ENCODE results near the gene EME2. TPM values are rescaled to one million over a fixed set of nuclear protein-coding genes. Genes with fewer than 3 reads are reported as not detected.
A peak's percentile ranks its signal among the peaks of the same experiment; 100 is the strongest.

The EME2 gene
- polyA plus RNA-seq, 4 donors, result 5.4 to 16.4 (median 10.5) TPM

DNA sequence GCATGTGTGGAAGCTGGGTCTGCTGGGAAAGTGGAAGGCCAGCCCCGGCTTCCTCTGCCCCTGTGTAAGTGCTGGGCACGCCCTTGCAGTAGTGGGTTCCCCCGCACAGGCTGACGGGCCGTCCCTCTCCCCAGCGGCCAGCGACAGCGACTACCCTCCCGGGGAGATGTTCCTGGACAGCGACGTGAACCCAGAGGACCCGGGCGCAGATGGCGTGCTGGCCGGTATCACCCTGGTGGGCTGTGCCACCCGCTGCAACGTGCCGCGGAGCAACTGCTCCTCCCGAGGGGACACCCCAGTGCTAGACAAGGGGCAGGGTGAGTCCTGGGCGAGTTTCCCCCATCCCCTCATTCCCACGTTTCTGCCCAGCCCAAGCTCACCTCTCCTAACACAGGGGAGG lies 6.8 kb upstream of the EME2 start:
- no peak for DNase-seq (ENCODE audit: low read depth in 4 of 4, low spot score in 2 of 4)

DNA sequence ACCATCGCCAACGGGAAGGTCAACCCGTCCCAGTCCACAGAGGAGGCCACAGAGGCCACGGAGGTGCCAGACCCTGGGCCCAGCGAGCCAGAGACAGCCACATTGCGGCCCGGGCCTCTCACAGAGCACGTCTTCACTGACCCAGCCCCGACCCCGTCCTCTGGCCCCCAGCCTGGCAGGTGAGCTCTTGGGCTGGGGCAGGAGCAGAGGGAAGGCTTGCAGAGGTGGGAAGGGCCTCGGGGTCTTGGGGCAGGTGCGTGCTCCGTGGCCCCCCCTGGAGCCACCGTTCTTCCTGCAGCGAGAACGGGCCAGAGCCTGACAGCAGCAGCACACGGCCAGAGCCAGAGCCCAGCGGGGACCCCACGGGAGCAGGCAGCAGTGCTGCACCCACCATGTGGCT lies 6.4 kb upstream of the EME2 start:
- no peak for DNase-seq (ENCODE audit: low read depth in 4 of 4, low spot score in 2 of 4)

DNA sequence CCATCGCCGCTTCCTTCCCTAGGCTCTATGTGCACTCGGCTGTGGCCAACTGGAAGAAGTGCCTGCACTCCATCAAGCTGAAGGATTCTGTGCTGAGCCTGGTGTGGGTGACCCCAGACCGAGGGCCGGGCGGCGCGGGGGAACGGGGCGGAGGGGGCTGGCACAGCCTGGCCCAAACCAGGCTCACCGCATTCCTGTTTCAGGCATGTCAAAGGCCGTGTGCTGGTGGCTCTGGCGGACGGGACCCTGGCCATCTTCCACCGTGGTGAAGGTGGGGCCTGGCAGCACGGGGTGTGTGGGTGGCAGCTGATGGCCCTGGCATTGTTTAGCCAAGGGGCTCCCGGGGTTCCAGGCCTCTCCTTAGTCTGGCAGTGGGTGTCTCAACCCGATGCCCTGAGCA lies 5.9 kb upstream of the EME2 start:
- no peak for DNase-seq (ENCODE audit: low read depth in 4 of 4, low spot score in 2 of 4)

DNA sequence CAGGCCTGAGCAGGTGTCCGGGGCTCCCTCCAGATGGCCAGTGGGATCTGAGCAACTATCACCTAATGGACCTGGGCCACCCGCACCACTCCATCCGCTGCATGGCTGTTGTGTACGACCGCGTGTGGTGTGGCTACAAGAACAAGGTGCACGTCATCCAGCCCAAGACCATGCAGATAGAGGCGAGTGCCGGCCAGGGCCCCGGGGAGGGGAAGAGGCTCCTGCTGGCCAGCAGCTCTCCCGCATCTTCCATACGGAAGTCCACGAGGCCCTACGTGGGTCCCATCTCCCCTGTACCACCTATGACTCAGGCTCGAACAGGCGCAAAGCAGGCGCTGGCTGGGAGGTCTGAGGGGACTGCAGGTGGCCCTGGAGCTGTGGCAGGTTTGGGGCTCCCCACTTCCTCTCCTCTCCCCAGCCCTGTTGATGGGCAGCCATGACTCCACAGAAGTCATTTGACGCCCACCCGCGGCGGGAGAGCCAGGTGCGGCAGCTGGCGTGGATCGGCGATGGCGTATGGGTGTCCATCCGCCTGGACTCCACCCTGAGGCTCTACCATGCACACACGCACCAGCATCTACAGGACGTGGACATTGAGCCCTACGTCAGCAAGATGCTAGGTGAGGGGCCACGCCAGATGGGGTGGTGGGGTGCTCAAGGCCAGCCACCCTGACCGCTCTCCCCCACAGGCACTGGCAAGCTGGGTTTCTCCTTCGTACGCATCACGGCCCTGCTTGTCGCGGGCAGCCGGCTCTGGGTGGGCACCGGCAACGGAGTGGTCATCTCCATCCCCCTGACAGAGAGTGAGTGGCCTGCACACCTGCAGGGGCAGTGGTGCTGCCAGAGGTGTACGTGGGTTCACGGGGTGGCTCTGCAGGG lies 5.3 kb upstream of the EME2 start:
- DNase-seq (ENCODE audit: low read depth in 4 of 4, low spot score in 2 of 4), result no peak

DNA sequence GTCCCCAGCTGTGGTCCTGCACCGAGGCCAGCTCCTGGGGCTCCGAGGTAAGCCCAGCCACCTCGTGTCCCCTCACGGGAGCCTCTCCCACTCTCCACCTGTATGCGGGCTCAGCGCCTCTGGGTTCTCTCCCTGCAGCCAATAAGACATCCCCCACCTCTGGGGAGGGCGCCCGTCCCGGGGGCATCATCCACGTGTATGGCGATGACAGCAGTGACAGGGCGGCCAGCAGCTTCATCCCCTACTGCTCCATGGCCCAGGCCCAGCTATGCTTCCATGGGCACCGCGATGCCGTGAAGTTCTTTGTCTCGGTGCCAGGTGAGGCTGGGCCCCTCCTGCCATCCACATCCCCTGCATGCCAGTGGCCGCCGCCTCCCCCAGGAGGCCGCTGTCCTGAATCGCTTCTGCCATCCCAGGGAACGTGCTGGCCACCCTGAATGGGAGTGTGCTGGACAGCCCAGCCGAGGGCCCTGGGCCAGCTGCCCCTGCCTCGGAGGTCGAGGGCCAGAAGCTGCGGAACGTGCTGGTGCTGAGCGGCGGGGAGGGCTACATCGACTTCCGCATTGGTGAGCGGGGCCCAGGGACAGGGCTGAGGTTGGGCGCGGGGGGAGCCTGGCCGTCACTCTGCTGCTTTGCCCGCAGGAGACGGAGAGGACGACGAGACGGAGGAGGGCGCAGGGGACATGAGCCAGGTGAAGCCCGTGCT lies 4.4 kb upstream of the EME2 start:
- no peak for DNase-seq (ENCODE audit: low read depth in 4 of 4, low spot score in 2 of 4)

DNA sequence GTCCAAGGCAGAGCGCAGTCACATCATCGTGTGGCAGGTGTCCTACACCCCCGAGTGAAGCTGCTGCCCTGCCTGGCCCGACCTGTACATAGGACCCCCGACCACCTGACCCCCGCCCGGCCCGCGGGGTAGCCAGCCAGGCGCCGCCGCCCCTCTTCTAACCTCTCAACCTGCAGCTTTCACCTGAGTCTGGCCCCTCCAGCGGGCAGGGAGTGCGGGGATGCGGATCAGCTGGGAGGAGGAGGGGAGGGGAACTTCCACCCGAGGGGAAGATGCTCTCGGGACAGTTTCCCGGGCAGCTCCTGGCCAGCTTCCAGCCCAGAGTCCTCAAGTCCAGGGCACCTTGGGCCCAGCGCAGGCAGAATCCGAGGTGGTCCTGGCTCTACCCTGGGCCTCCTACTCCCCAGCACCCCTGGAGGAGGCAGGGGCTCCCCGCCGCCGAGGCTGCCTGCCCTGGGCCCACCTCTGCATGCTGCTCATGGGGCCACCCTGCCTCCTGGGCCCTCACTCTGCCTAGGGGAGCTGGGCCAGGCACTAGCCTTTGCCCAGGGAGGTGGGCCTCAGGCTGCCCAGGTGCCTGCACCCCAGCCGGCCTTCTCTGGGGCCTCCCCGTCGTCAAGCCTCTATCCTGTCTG lies 3.7 kb upstream of the EME2 start:
- no peak for DNase-seq (ENCODE audit: low read depth in 4 of 4, low spot score in 2 of 4)

DNA sequence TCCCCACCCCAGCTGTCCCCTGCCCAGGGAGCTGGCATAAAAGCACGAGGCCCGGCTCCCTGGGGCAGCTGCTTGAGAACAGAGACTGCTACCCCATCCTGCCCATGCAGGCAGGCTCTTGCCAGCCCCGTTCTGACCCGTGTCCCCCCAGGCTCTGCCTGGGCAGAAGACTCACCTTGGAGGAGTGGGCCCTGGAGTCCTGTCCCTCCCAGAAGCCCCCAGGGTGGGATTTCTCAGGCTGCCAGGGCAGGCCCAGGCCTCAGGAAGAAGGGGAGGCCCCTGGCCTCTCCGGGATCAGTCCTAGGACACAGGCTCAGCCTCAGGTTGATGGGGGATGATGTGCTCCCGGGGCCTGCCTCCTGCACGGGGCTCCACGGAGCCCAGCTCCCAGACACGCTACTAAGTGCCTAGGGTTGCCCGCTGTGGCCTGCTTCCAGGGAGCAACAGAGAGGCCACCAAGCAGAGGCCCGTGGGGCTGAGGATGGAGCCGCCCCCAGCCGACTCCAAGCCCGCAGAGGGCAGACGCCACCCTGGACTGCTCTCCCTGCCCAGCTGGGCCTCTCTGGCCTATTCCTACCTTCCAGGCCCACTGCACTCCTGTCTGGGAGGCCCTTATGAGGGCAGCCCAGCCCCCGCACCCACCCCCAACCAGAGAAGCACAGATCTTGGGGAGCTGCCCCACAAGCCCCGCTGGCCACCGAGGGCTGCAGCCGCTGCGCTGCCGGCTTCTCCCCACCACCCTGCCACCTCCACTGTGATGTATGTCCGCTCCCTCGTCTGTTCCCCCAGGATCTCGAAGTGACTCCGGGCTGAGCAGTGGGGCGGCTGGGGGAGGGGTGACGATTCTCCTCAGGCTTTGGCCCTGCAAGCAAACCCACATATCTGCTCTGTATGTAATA lies 3.0 kb upstream of the EME2 start:
- DNase-seq (ENCODE audit: low read depth in 4 of 4, low spot score in 2 of 4), result no peak

DNA sequence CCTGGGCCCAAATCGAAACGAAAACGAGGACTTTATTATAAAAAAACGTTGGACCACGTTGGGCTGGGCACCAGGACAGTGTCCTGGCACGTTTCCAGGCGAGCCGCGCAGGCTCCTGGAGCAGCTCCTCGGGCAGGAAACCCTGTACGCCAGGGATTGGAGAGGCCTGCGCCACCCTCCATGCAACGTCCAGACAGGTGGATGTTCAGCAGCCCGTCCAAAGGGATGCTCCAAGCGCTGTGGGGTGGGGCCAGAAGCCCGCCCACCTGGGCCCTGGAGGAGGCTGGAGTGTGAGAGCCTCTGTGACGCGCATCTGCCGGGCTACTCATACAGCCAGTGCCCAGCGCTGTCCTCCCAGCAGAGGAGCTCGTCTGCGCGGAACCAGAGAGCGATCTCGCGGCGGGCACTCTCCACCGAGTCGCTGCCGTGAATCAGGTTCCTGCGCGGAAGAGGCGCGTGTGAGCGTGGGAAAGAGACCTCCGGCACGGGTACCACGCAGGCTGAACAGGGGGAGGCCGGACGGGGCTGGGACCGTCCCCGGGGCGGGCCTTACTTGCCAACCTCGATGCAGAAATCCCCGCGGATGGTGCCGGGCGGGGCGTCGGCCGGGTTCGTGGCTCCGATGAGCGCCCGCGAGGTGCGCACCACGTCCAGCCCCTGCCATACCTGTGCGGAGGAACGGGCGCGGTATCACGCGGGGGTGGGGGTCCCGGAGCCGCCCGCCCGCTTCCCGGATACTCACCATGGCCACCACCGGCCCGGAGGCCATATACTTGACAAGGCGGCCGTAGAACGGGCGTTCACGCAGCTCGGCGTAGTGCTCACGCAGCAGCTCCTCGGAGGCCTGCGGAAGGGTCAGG lies 2.1 kb upstream of the EME2 start:
- DNase-seq (ENCODE audit: low read depth in 4 of 4, low spot score in 2 of 4), result no peak

DNA sequence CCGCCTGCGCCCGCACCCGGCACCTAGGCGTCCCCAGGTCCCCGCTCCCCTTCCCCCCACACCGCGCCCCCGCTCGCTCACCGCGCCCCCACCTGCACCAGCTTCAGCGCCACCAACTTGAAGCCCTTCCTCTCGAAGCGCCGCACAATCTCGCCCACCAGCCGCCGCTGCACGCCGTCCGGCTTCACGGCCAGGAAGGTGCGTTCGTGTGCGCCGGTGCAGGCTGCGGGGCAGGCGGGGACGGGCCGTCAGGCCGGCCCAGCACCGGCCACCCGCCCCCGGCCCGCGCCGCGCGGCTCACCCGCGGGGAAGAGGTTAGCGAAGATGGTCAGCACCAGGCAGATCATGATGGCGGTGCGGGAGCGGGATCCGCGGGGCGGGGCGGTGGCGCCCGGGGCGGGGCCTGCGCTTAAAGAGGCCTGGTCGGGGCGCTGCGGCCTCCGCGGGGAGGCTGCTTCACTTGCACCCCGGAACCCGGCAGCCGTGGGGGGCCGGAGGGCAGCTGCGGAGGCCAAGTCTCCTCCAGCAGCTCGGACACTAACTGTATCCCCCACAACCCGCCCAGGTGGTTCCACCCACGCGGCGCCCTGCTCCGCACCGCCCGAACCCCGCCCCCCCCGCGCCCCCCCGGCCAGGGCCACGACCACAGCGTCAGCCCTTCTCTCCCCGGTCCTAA lies 1.3 kb upstream of the EME2 start, which contains the start of gene NME3:
TSS of gene NME3 (minus strand) at position 356 of the 676 bp plus-strand sequence. CDS start at position 347, 9 bp downstream.
- no peak for DNase-seq (ENCODE audit: low read depth in 4 of 4, low spot score in 2 of 4)

DNA sequence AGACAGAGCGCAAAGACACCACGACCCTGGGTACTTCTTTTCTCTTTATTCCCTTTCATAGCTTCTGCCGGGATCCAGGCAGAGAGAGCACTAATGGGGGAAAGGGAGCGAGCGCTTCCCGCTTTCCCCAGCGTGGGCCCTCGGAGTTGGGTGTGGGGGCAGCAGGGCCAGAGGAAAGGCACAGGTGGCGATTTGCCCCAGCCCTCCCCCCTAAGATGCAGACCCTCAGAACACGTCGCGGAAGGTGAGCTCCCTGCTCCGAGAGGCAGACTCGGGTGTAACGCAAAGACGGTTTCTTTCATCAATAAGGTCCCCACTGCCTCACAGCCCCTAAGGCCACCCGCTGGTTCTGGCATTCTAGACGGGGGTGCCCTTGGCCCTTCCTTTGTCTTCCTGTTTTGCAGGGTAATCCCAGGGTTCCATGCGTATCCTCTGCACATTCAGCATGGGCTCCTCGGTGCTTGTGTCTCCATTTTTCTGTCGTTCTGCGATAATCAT lies 697 bp upstream of the EME2 start:
- DNase-seq (ENCODE audit: low read depth in 4 of 4, low spot score in 2 of 4), result no peak

DNA sequence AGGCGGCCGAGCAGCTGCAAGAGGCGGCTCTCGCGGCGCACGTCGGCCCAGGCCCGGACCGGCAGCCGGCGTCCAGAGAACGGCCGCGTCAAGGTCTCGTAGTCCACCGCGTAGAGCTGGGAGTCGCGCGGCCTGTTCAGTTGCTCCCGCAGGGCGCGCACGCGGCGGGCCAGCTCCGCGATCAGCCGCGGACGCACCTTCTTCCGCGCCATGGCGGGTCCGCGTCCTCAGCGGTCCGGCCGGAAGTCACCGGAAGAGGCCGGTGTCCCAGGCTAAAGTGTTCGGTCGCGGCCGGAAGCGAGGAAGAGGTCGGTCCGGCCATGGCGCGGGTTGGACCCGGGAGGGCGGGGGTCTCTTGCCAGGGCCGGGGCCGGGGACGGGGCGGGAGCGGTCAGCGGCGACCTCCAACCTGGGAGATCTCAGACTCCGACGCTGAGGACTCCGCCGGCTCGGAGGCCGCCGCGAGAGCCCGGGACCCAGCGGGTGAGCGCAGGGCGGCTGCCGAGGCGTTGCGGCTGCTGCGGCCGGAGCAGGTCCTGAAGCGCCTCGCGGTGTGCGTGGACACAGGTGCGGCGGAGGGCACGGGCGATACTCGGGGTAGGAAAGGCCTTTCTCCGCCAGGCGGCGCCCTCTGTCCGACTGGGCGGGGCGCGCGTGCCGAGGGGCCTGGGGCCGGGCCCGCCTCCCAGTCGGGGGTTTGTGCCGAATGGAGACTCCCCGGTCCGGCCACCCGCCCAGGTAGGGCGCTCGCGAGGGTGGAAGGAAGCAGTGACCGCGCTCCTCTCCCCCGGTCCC lies 495 bp downstream of the EME2 start, which contains the start of gene MRPS34:
TSS of gene MRPS34 (minus strand) at position 227 of the 795 bp plus-strand sequence. CDS start at position 212, 15 bp downstream.
- DNase-seq (ENCODE audit: low read depth in 4 of 4, low spot score in 2 of 4), result peak; percentile 65 to 75 (median 70)

DNA sequence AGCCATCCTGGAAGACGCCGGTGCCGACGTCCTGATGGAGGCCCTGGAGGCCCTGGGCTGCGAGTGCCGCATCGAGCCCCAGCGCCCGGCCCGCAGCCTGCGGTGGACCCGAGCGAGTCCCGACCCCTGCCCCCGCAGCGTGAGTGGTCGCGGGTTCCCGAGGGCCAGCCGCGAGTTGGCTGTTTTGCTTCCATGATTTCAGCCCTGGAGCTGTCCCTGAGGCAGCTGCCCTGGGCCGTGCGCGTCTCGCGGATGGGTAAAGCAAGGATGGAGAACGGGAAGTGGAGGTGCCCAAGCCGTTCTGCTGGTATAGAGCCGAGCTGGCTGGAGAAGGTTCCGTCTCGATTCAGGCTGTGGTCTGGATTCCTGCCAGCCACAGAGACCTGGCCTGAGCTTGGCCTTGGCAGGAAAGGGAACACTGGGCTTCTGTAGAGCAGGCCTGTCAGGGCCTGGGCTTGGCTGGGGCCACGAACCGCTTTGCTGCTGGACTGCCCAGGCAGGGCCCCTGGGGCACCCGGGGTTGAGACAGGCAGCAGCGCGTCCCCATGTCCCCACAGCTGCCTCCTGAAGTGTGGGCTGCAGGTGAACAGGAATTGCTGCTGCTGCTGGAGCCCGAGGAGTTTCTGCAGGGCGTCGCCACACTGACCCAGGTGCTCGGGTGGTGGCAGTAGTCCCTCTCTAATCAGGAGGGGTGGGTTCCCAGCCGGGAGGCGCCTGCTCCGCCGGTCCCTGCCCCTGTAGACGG lies 1.3 kb downstream of the EME2 start:
- no peak for DNase-seq (ENCODE audit: low read depth in 4 of 4, low spot score in 2 of 4)

DNA sequence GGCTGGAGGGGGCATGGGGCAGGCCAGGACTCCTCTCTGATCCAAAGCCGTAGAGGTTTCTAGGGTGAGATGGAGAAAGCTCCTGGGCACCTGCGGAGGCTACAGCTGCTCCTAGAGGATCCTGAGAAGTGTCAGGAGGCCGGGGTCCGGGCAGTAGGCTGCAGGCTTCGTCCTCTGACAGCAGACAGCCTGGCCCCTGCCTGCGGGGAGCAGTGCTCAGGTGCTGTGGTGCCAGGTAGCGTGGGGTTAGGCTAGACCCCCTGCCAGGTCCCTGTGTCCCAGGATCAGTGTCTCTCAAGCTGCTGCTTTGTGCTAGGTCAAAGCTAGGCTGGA lies 1.8 kb downstream of the EME2 start:
- DNase-seq (ENCODE audit: low read depth in 4 of 4, low spot score in 2 of 4), result no peak

DNA sequence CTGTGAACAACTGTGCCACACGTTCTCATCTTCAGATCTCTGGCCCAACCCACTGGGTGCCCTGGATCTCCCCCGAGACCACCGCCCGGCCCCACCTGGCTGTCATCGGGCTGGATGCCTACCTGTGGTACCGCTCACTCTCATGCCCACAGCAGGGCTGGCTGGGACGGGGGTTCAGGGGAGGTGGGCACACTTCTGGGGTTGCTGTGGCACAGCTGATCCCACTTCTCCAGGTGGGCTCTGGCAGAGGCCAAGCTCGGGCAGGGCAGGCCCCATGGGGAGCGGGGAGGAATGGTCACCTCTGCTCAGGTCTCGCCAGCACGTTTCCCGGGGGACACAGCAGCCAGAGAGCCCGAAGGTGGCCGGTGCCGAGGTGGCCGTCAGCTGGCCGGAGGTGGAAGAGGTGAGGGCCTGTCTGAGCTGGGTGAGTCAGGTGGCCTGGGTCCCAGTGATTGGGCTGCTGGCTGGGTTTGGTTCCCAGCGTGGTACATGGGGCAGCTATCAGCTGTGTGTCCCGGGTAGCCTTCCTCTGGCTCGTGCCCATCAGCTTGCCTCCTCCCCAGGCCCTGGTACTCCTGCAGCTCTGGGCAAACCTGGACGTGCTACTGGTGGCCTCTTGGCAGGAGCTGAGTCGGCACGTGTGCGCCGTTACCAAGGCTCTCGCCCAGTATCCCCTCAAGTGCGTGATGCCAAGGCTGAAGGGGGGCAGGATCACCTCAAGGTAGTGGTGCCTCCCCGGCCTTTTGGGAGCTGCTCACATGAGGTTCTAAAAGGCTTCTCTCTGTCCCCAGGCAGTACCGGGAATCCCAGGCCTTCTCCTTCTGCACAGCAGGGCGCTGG lies 2.6 kb downstream of the EME2 start:
- DNase-seq (ENCODE audit: low read depth in 4 of 4, low spot score in 2 of 4), result no peak

DNA sequence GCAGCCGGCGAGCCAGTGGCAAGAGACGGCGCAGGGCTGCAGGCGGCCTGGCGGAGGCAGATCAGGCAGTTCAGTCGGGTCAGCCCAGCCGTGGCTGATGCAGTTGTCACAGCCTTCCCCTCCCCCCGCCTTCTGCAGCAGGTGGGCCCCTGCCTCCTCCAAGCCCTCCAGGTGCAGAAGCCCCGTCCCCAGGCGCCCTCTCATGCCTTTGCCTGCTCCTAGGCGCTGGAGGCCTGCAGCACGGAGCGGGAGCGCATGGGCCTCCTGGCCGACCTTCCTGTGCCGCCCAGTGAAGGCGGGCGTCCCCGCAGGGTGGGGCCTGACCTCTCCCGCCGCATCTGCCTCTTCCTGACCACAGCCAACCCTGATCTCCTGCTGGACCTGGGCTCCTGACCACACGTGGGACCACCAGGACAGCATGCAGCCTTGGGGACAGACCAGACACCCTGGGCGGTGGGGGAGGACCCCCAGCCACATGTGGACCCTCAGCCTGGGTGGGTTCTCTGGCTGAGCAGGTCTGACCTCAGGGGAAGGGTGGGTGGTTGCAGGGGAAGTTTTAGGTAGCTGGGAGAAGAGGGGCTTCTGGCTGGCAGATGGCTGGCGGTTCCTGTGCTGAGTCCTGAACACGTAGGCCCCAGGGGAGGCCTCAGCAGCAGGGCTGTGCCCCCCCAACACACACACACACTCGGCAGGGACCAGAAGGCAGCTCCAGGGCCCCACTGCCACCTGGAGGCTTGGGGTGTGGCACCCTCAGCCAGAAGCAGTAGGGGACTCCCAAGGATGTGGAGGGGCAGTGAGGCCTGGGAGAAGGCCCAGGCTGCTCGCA lies 3.4 kb downstream of the EME2 start:
- DNase-seq (ENCODE audit: low read depth in 4 of 4, low spot score in 2 of 4), result no peak

DNA sequence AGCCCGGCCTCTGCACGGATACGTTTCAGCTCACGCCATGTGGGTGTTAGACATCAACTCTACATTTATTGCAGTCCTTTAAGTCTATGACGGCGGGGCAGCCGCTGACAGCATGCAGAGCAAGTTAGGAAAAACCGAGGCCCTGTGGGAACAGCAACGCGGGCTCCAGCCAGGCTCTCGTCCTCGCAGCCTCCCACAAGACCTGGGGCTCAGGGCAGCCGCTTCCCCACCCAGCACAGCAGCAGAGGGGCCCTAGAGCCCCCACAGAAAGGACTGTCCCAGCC lies 4.0 kb downstream of the EME2 start:
- DNase-seq (ENCODE audit: low read depth in 4 of 4, low spot score in 2 of 4), result no peak

Measured in left renal cortex interstitium (tissue), 4 donors.